ENCODE results near the gene GGCX. TPM values are rescaled to one million over a fixed set of nuclear protein-coding genes. Genes with fewer than 3 reads are reported as not detected.

The GGCX gene
- total RNA-seq, 1 donor from 2014 or later: 25.5 TPM

- no peak overlapping the region for H3K4me3 ChIP-seq
- no peak overlapping the region for H3K27ac ChIP-seq (replicated peaks)
- H3K36me3 ChIP-seq: peaks cover 33% of the 10 kb centered on the region
- intact Hi-C loops (cut with micrococcal nuclease): no loop called here
- no peak for DNase-seq
- no peaks in the 10 kb centered on the region for H3K9me3 ChIP-seq (replicated peaks)
- TF ChIP-seq CTCF (IDR thresholded peaks at IDR 0.05; ENCODE audit: borderline replicate concordance): no peak
- no peaks in the 10 kb centered on the region for H3K27me3 ChIP-seq (ENCODE audit: low read depth)
- peaks cover 64% of the 10 kb centered on the region for H3K4me1 ChIP-seq
Observed at GRCh38 chr2:85600235-85600575, 38.9 kb upstream of the GGCX start.

GRCh38 chr2:85599468-85600234 lies 38.4 kb upstream of the GGCX start:
- intact Hi-C loops (cut with micrococcal nuclease): no loop called here
- Histone ChIP-seq H3K27me3 (ENCODE audit: low read depth) (no peaks in the 10 kb centered on the region), H3K27ac (replicated peaks) (no peak overlapping the region), H3K36me3 (peaks cover 33% of the 10 kb centered on the region), H3K4me1 (peaks cover 62% of the 10 kb centered on the region), H3K4me3 (no peak overlapping the region), H3K9me3 (replicated peaks) (no peaks in the 10 kb centered on the region)
- no peak for TF ChIP-seq CTCF (IDR thresholded peaks at IDR 0.05; ENCODE audit: borderline replicate concordance)
- no peak for DNase-seq

- H3K9me3 ChIP-seq (replicated peaks): no peaks in the 10 kb centered on the region
- peaks cover 61% of the 10 kb centered on the region for H3K4me1 ChIP-seq
- intact Hi-C loops (cut with micrococcal nuclease): no loop called here
- H3K27ac ChIP-seq (replicated peaks): no peak overlapping the region
- no peak overlapping the region for H3K4me3 ChIP-seq
- H3K36me3 ChIP-seq: peaks cover 33% of the 10 kb centered on the region
- no peaks in the 10 kb centered on the region for H3K27me3 ChIP-seq (ENCODE audit: low read depth)
- no peak for DNase-seq
- TF ChIP-seq CTCF (IDR thresholded peaks at IDR 0.05; ENCODE audit: borderline replicate concordance): no peak
Observed at GRCh38 chr2:85598594-85599340, 37.5 kb upstream of the GGCX start.

- no peak for DNase-seq
- Histone ChIP-seq H3K27ac (replicated peaks) (no peak overlapping the region), H3K4me1 (peaks cover 55% of the 10 kb centered on the region), H3K4me3 (no peak overlapping the region), H3K9me3 (replicated peaks) (no peaks in the 10 kb centered on the region), H3K36me3 (peaks cover 33% of the 10 kb centered on the region), H3K27me3 (ENCODE audit: low read depth) (no peaks in the 10 kb centered on the region)
- no peak for TF ChIP-seq CTCF (IDR thresholded peaks at IDR 0.05; ENCODE audit: borderline replicate concordance)
- intact Hi-C loops (cut with micrococcal nuclease): no loop called here
Observed at GRCh38 chr2:85597241-85597640, 35.9 kb upstream of the GGCX start.

GRCh38 chr2:85596486-85597143 lies 35.3 kb upstream of the GGCX start:
- no peaks in the 10 kb centered on the region for H3K9me3 ChIP-seq (replicated peaks)
- H3K27me3 ChIP-seq (ENCODE audit: low read depth): no peaks in the 10 kb centered on the region
- DNase-seq: no peak
- no peak for TF ChIP-seq CTCF (IDR thresholded peaks at IDR 0.05; ENCODE audit: borderline replicate concordance)
- peak overlapping the region; percentile 91 for H3K4me3 ChIP-seq
- H3K27ac ChIP-seq (replicated peaks): peak overlapping the region; percentile 93
- H3K36me3 ChIP-seq: peaks cover 33% of the 10 kb centered on the region
- H3K4me1 ChIP-seq: peaks cover 55% of the 10 kb centered on the region
- intact Hi-C loops (cut with micrococcal nuclease): no loop called here

Measured in left ventricle myocardium inferior (tissue), 1 donor.